ENCODE data around the gene ARF1. TPM values are rescaled to one million over a fixed set of nuclear protein-coding genes. Genes with fewer than 3 reads are reported as not detected.

The ARF1 gene
- total RNA-seq, 1 donor from 2014 or later = 339 TPM

- peaks cover 19% of the 10 kb centered on the region for H3K27me3 Mint-ChIP-seq (ENCODE audit: low read depth)
- H3K9me3 Mint-ChIP-seq (ENCODE audit: low read depth) = no peaks in the 10 kb centered on the region
- no peak overlapping the region for H3K27ac Mint-ChIP-seq (ENCODE audit: unreplicated experiment)
These were observed 19.0 kb upstream of the ARF1 start for GRCh38 chr1:228063251-228064191.

GRCh38 chr1:228064296-228064695, 18.2 kb upstream of the ARF1 start:
- H3K27me3 Mint-ChIP-seq (ENCODE audit: low read depth) = peaks cover 17% of the 10 kb centered on the region

More at GRCh38 chr1:228063251-228064191, 19.0 kb upstream of the ARF1 start:
- Mint-ChIP-seq H3K4me1 (ENCODE audit: low read depth) (peaks cover 9% of the 10 kb centered on the region), H3K4me3 (ENCODE audit: unreplicated experiment) (no peak overlapping the region), H3K36me3 (ENCODE audit: low read depth) (no peaks in the 10 kb centered on the region)
- DNase-seq (ENCODE audit: low spot score) = no peak
- TF ChIP-seq CTCF (IDR thresholded peaks at IDR 0.05) = no peak

GRCh38 chr1:228064741-228065542, 17.6 kb upstream of the ARF1 start:
- Mint-ChIP-seq H3K9me3 (ENCODE audit: low read depth) (no peaks in the 10 kb centered on the region), H3K4me1 (ENCODE audit: low read depth) (peaks cover 9% of the 10 kb centered on the region), H3K27me3 (ENCODE audit: low read depth) (peaks cover 17% of the 10 kb centered on the region), H3K27ac (ENCODE audit: unreplicated experiment) (no peak overlapping the region), H3K4me3 (ENCODE audit: unreplicated experiment) (no peak overlapping the region), H3K36me3 (ENCODE audit: low read depth) (no peaks in the 10 kb centered on the region)
- no peak for DNase-seq (ENCODE audit: low spot score)
- no peak for TF ChIP-seq CTCF (IDR thresholded peaks at IDR 0.05)

More at GRCh38 chr1:228064296-228064695, 18.2 kb upstream of the ARF1 start:
- Mint-ChIP-seq H3K9me3 (ENCODE audit: low read depth) (no peaks in the 10 kb centered on the region), H3K4me1 (ENCODE audit: low read depth) (peaks cover 9% of the 10 kb centered on the region), H3K27ac (ENCODE audit: unreplicated experiment) (no peak overlapping the region), H3K4me3 (ENCODE audit: unreplicated experiment) (no peak overlapping the region), H3K36me3 (ENCODE audit: low read depth) (no peaks in the 10 kb centered on the region)
- DNase-seq (ENCODE audit: low spot score) = no peak
- TF ChIP-seq CTCF (IDR thresholded peaks at IDR 0.05) = no peak

GRCh38 chr1:228065543-228066347, 16.8 kb upstream of the ARF1 start:
- peaks cover 13% of the 10 kb centered on the region for H3K27me3 Mint-ChIP-seq (ENCODE audit: low read depth)
- H3K27ac Mint-ChIP-seq (ENCODE audit: unreplicated experiment) = no peak overlapping the region
- H3K4me1 Mint-ChIP-seq (ENCODE audit: low read depth) = peaks cover 6% of the 10 kb centered on the region
- H3K9me3 Mint-ChIP-seq (ENCODE audit: low read depth) = no peaks in the 10 kb centered on the region
- DNase-seq (ENCODE audit: low spot score) = no peak
- no peak for TF ChIP-seq CTCF (IDR thresholded peaks at IDR 0.05)
- H3K36me3 Mint-ChIP-seq (ENCODE audit: low read depth) = no peaks in the 10 kb centered on the region
- H3K4me3 Mint-ChIP-seq (ENCODE audit: unreplicated experiment) = no peak overlapping the region

Measured in chondrocyte (in vitro differentiated cells).